HG03064 (cell line): ENCODE measurements around the gene RPL22L1.
"Not testable (repeated sequence)": the region's sequence is repeated elsewhere in the genome, so short reads cannot be mapped to it uniquely, and the experiment has no call there.

Experiments
- ATAC-seq: cut with Tn5 transposase; IDR thresholded peaks from one replicate; pipeline ENCODE4 v1.9.1; 2021; ENCODE audit warnings: low read depth; ENCODE audit not compliant: unreplicated experiment

RPL22L1 gene

GRCh38 chr3:170869645-170870593 is at the start of gene RPL22L1:
Gene RPL22L1, minus strand, starts transcription at chr3:170870195. Its CDS starts 28 bp downstream, at chr3:170870167.
- peak; percentile 97 for ATAC-seq

GRCh38 chr3:170918715-170919114 is 48.7 kb upstream of the RPL22L1 start:
- no peak for ATAC-seq

GRCh38 chr3:170914690-170915089 is 44.7 kb upstream of the RPL22L1 start:
- no peak for ATAC-seq

- ATAC-seq = no peak
Observed at GRCh38 chr3:170914212-170914611, 44.2 kb upstream of the RPL22L1 start.

- no peak for ATAC-seq
Observed at GRCh38 chr3:170911051-170911450, 41.1 kb upstream of the RPL22L1 start.

- ATAC-seq = no peak
Observed at GRCh38 chr3:170910542-170910941, 40.5 kb upstream of the RPL22L1 start.

- no peak for ATAC-seq
Observed at GRCh38 chr3:170909129-170909903, 39.3 kb upstream of the RPL22L1 start.

- ATAC-seq = peak; percentile 95
Observed at GRCh38 chr3:170908235-170909116, 38.5 kb upstream of the RPL22L1 start, which contains the start of gene EIF5A2. Gene EIF5A2, minus strand, starts transcription at chr3:170908637. Its CDS starts 831 bp downstream, at chr3:170907806.

GRCh38 chr3:170907637-170908234 is 37.7 kb upstream of the RPL22L1 start:
- ATAC-seq = no peak

- ATAC-seq = no peak
Observed at GRCh38 chr3:170905862-170906261, 35.9 kb upstream of the RPL22L1 start.

- ATAC-seq = no peak
Observed at GRCh38 chr3:170903123-170903522, 33.1 kb upstream of the RPL22L1 start.

- no peak for ATAC-seq
Observed at GRCh38 chr3:170899455-170899854, 29.5 kb upstream of the RPL22L1 start.

- no peak for ATAC-seq
Observed at GRCh38 chr3:170897978-170898377, 28.0 kb upstream of the RPL22L1 start.

- not testable (repeated sequence) for ATAC-seq
Observed at GRCh38 chr3:170897199-170897598, 27.2 kb upstream of the RPL22L1 start.

GRCh38 chr3:170896781-170897180 is 26.8 kb upstream of the RPL22L1 start:
- ATAC-seq = no peak

GRCh38 chr3:170896333-170896732 is 26.3 kb upstream of the RPL22L1 start:
- not testable (repeated sequence) for ATAC-seq

- no peak for ATAC-seq
Observed at GRCh38 chr3:170893895-170894294, 23.9 kb upstream of the RPL22L1 start.

- no peak for ATAC-seq
Observed at GRCh38 chr3:170889630-170890029, 19.6 kb upstream of the RPL22L1 start.

GRCh38 chr3:170889132-170889531 is 19.1 kb upstream of the RPL22L1 start:
- no peak for ATAC-seq
